Skin epidermis (tissue), 12 donors: ENCODE data around the gene SDR39U1.
A peak's percentile ranks its signal among the peaks of the same experiment; 100 is the strongest.

Experiments
- H3K27ac ChIP-seq, 21 experiments: fragments of 200-600 bp; sonication (generic) in 11 of 21; one replicate each; pipeline ENCODE4 v1.5.0; 2020; ENCODE audit warnings: mild to moderate bottlenecking in 3 of 21, inconsistent platforms in 2 of 21, moderate library complexity in 2 of 21
- H3K4me3 ChIP-seq, 7 experiments: fragments of 200-600 bp; sonication (generic) in 2 of 7; one replicate each; pipeline ENCODE4 v1.5.0; 2020; ENCODE audit warnings: inconsistent platforms in 2 of 7, mild to moderate bottlenecking in 2 of 7, moderate library complexity in 1 of 7

The SDR39U1 gene

GRCh38 chr14:24398293-24398652, 44.3 kb downstream of the SDR39U1 start:
- H3K27ac ChIP-seq, result peak overlapping the region in 20 of 21 experiments; percentile 42 to 92 (median 80)

DNA sequence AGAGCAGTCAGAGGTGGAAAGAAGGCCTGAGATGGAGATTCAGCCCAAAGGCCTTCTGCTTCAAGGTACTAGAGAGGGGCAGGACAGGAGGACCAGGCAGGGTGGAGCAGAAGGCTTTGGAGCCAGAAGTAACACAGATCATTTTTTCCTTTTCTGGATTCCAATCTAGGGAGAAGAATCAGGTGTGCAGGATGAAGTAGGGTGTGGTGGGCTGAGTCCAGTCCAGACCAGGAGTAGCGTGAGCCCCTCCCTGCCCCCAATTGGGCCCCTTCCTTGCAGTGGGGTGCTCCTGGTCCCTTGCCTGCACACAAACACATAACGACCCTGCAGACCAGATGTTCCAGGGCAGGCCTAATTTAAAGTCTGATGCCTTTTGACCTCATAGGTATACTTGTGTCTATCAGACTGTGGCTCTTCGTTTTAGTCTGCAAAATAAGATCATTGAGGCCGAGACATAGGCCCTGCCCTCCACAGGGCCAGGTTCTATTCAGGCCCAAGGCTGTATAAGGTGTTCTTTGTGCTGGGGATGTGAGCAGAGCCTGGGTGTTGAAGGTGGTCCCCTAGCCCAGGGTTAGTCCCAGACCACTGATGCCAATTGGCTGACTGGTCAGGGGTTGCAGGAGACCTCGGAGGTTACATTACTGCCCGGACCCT, 44.8 kb downstream of the SDR39U1 start:
- Histone ChIP-seq H3K27ac (peak overlapping the region in 19 of 21 experiments; percentile 30 to 92 (median 81)), H3K4me3 (peak overlapping the region in 1 of 7 experiments; percentile 64)

More at GRCh38 chr14:24398293-24398652, 44.3 kb downstream of the SDR39U1 start:
- peak overlapping the region in 5 of 7 experiments; percentile 36 to 74 (median 64) for H3K4me3 ChIP-seq

GRCh38 chr14:24395609-24396582, 46.7 kb downstream of the SDR39U1 start:
- peak overlapping the region in 18 of 21 experiments; percentile 3 to 92 (median 70) for H3K27ac ChIP-seq
- no peak overlapping the region for H3K4me3 ChIP-seq

GRCh38 chr14:24394275-24394674, 48.3 kb downstream of the SDR39U1 start:
- Histone ChIP-seq H3K4me3 (no peak overlapping the region), H3K27ac (no peak overlapping the region)

DNA sequence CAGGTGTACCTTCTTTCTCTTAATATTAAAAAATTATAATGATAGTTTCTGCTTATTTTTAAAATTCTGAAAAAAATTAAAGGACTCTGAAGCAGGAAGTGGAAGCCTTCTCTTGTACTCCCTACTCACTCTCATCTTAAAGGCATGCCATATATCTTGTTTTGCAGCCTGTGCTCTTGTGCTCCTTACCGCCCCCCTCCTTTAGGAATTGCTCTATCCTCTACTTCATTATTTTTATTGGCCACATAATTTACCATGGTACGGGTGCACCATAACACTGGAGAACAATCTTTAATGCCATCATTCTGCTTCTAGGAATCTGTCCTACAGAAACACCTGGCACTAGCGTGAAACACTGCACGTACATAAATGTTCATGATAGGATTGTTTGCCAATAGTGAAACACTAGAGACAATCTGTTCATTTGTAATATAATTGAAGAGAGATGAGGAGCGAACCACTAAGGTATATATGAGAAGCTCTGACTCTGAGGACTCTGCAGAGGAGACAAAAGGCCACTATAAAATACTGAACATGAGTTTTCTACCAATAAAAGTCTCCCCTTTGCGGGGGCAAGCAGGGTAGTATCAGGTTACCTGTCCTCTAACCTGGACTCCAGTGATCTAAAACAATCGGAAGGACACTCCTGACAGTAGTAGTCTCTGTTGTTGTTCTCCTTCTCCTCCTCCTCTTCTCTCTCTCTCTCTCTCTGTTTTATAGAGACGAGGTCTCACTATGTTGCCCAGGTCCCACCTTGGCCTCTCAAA, 50.1 kb downstream of the SDR39U1 start:
- Histone ChIP-seq H3K27ac (peak overlapping the region in 8 of 21 experiments; percentile 7 to 58 (median 47)), H3K4me3 (no peak overlapping the region)

DNA sequence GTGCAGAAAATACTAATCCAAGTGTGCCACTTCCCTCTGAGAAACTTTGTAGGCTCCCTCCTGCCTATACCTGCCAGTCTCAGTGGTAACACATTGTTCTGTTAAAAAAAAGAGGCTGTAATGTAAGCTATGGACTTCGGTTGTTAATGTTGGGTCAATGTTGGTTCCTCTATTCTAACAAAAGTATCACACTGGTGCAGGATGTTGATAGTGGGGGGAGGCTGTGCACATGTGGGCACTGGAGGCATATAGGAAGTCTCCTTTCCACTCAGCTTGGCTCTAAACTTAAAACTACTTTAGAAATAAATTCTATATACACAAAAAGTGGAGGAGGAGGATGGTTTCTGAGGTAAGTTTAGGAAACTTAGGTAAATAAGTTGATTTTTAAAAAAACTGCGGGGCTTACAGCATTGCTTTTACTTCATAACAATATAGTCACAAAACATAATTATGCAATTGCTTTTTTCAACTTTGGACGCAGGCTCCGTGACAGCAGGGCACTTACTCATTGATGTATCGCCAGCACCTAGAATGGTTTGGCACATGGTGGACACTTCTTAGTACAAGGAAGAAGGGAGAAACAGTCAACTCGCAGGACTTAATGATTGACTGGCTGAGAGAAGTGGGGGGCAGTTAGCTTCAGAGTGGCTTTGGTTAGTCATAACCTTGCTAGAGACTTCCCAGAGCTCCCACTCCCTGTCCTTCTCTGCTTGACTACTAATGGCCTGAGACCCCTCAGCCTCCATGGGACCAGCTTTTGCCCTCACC, 51.7 kb downstream of the SDR39U1 start:
- H3K4me3 ChIP-seq, result no peak overlapping the region
- H3K27ac ChIP-seq, result no peak overlapping the region
